Heart left ventricle (tissue), 16 donors: ENCODE measurements around the gene ZFPM1. TPM values are rescaled to one million over a fixed set of nuclear protein-coding genes. Genes with fewer than 3 reads are reported as not detected.

ENCODE experiments used
- ATAC-seq, 4 donors: fragments of 200-7000 bp; cut with Tn5 transposase; one replicate each; pipeline ENCODE4 v1.9.1; 2020 to 2022; ENCODE audit warnings: moderate library complexity in 4 of 4, mild to moderate bottlenecking in 3 of 4, moderate number of reproducible peaks in 1 of 4
- DNase-seq, 5 donors: peaks; one replicate each; pipeline ENCODE4 v3.0.0-alpha.2; 2020
- H3K27ac ChIP-seq, 12 donors: fragments of 200-600 bp; sonication (generic) in 4 of 12; one replicate each; pipeline versions ENCODE4 v1.5.0 to v1.8.0; 2016 to 2022; ENCODE audit warnings: mild to moderate bottlenecking in 2 of 12
- H3K27me3 ChIP-seq, 9 donors: fragments of 200-600 bp; sonication (generic) in 2 of 9; one replicate each; pipeline versions ENCODE4 v1.5.1 to v1.8.0; 2016 to 2022; ENCODE audit warnings: mild to moderate bottlenecking in 3 of 9
- H3K36me3 ChIP-seq, 9 donors: fragments of 200-600 bp; sonication (generic) in 2 of 9; one replicate each; pipeline versions ENCODE4 v1.5.0 to v1.8.0; 2018 to 2022; ENCODE audit warnings: mild to moderate bottlenecking in 2 of 9
- H3K4me1 ChIP-seq, 12 donors: fragments of 200-600 bp; sonication (generic) in 4 of 12; one replicate each; pipeline versions ENCODE4 v1.5.0 to v1.8.0; 2016 to 2022; ENCODE audit warnings: mild to moderate bottlenecking in 3 of 12
- H3K4me3 ChIP-seq, 12 donors: fragments of 200-600 bp; sonication (generic) in 4 of 12; one replicate each; pipeline versions ENCODE4 v1.5.0 to v1.8.0; 2017 to 2022; ENCODE audit warnings: mild to moderate bottlenecking in 9 of 12, moderate library complexity in 4 of 12
- H3K9me3 ChIP-seq, 12 donors: fragments of 200-600 bp; sonication (generic) in 4 of 12; one replicate each; pipeline versions ENCODE4 v1.5.0 to v1.8.0; 2016 to 2022; ENCODE audit warnings: mild to moderate bottlenecking in 1 of 12
- CTCF ChIP-seq, 12 donors: fragments of 200-600 bp; sonication (generic) in 4 of 12; IDR thresholded peaks; one replicate each; pipeline versions ENCODE4 v1.5.0 to v1.8.0; 2018 to 2022; ENCODE audit warnings: antibody characterized with exemption in 12 of 12, mild to moderate bottlenecking in 5 of 12
- POLR2A ChIP-seq, 2 donors: fragments of 450-650 bp; IDR thresholded peaks; one replicate each; pipeline ENCODE4 v1.6.1; 2017; ENCODE audit warnings: antibody characterized with exemption in 2 of 2, mild to moderate bottlenecking in 2 of 2, moderate library complexity in 2 of 2
- WGBS, 4 donors: extraction: QIAGEN DNeasy Blood & Tissue Kit in 2 of 4; methylation state at CpG; one replicate each; pipeline versions ENCODE4 v1.1.5 to v1.1.7; 2013 to 2018; 5-methylcytosine and 5-hydroxymethylcytosine counted together
- intact Hi-C, 10 donors: fragments of 100-400 bp; cut with DNase I; formaldehyde crosslinking; loops; one replicate each; pipeline versions ENCODE4 v1.11.1 to v1.14.2; 2022
- polyA plus RNA-seq, 2 donors: library from polyadenylated mRNA; stranded (reverse); fragments of 200-250 nt; gene quantifications; one replicate each; pipeline ENCODE4 v1.2.3, GENCODE V29; 2013
- total RNA-seq, 9 donors: library from RNA; depleted of rRNA in 2 of 9; stranded (reverse); fragments of >200 nt in 2 of 9; fragmentation: NEBNext Ultra II Directional in 3 of 9; extraction: Animal tissue kit (Norgen Biotek cat#: 25700) in 3 of 9; gene quantifications; one replicate each; pipeline versions ENCODE4 v1.1.0 to v1.2.4, GENCODE V29; 2016 to 2023
- donor health status: ischemic (EF 13 %, LVEDD 7.1; RV severe dilation, severe dysfunction).
- donor health status: healthy with polysubstance abuse.
- donor health status: DM: no; HTN: yes; CAD: no.
- donor health status: DM: no; HTN: no; CAD: no.
- donor health status: ischemic (EF 25% LVEDD 6.9; RV normal size, moderate dysfunction).
- donor health status: ischemic (EF 25% LVEDD 5.7; RV mildly dilated, moderate dysfunction).
- donor health status: healthy.
- donor health status: DM: yes; HTN: yes; CAD: no.
- donor health status: ischemic (EF 35%, LVEDD 5.7; RV mildly dilated, moderate dysfunction).
- donor health status: nonischemic (EF 11% LVEDD 7.7; RV severe dilation, severe dysfunction).
- donor health status: DM: yes; HTN: yes; CAD: no.
- donor health status: PGD.
- donor health status: ischemic (EF 29% LVEDD 5.4; RV normal size, mild dysfunction).
- donor health status: nonischemic (EF 23%, LVEDD 6.1; RV moderate dilation, normal function).

The ZFPM1 gene
- total and polyA plus RNA-seq, 11 donors: 1.3 to 6.3 (median 4.1) TPM

- no peak for ATAC-seq
Measured at GRCh38 chr16:88486398-88487123, 33.5 kb downstream of the ZFPM1 start.

GRCh38 chr16:88487124-88487432 lies 34.0 kb downstream of the ZFPM1 start:
- TF ChIP-seq POLR2A (IDR thresholded peaks at IDR 0.05): no peak
- TF ChIP-seq CTCF (IDR thresholded peaks at IDR 0.05): no peak
- 86 to 93% (median 92%) methylated on average over 2 to 3 of the region's 3 CpGs for WGBS, 4 donors
- H3K4me1 ChIP-seq: no peaks in the 10 kb centered on the region
- DNase-seq (no peak), ATAC-seq (no peak)
- H3K27me3 ChIP-seq: no peaks in the 10 kb centered on the region
- no peak overlapping the region for H3K4me3 ChIP-seq
- H3K9me3 ChIP-seq: no peaks in the 10 kb centered on the region
- H3K36me3 ChIP-seq: peaks cover 0 to 13% (median 0%) of the 10 kb centered on the region in 9 donors
- intact Hi-C loops: no loop called here
- H3K27ac ChIP-seq: no peak overlapping the region

More at GRCh38 chr16:88486398-88487123, 33.5 kb downstream of the ZFPM1 start:
- TF ChIP-seq CTCF (IDR thresholded peaks at IDR 0.05): no peak
- no peak for TF ChIP-seq POLR2A (IDR thresholded peaks at IDR 0.05)
- 93 to 97% (median 96%) methylated on average over 4 to 6 of the region's 6 CpGs for WGBS, 4 donors
- H3K4me1 ChIP-seq: no peaks in the 10 kb centered on the region
- intact Hi-C loops: no loop called here
- H3K27ac ChIP-seq: no peak overlapping the region
- H3K27me3 ChIP-seq: no peaks in the 10 kb centered on the region
- no peaks in the 10 kb centered on the region for H3K9me3 ChIP-seq
- H3K4me3 ChIP-seq: no peak overlapping the region
- DNase-seq: no peak
- peaks cover 0 to 13% (median 0%) of the 10 kb centered on the region in 9 donors for H3K36me3 ChIP-seq

- H3K4me3 ChIP-seq: no peak overlapping the region
- no peaks in the 10 kb centered on the region for H3K9me3 ChIP-seq
- peaks cover 0 to 13% (median 0%) of the 10 kb centered on the region in 9 donors for H3K36me3 ChIP-seq
- no peak for TF ChIP-seq POLR2A (IDR thresholded peaks at IDR 0.05)
- no peak for TF ChIP-seq CTCF (IDR thresholded peaks at IDR 0.05)
- H3K27me3 ChIP-seq: no peaks in the 10 kb centered on the region
- 88 to 93% (median 89%) methylated on average over 52 to 54 of the region's 54 CpGs for WGBS, 4 donors
- no peaks in the 10 kb centered on the region for H3K4me1 ChIP-seq
- DNase-seq (no peak), ATAC-seq (no peak)
- no peak overlapping the region for H3K27ac ChIP-seq
- intact Hi-C loops: no loop called here
Measured at GRCh38 chr16:88487920-88488851, 35.1 kb downstream of the ZFPM1 start.

- H3K4me1 ChIP-seq: no peaks in the 10 kb centered on the region
- intact Hi-C loops: no loop called here
- H3K27ac ChIP-seq: no peak overlapping the region
- ATAC-seq: no peak
- no peaks in the 10 kb centered on the region for H3K9me3 ChIP-seq
- TF ChIP-seq POLR2A (IDR thresholded peaks at IDR 0.05) (no peak), CTCF (IDR thresholded peaks at IDR 0.05) (no peak)
- H3K4me3 ChIP-seq: no peak overlapping the region
- no peak for DNase-seq
- WGBS, 4 donors: 85 to 89% (median 85%) methylated on average over 21 to 24 of the region's 24 CpGs
- H3K36me3 ChIP-seq: peaks cover 0 to 13% (median 0%) of the 10 kb centered on the region in 9 donors
- no peaks in the 10 kb centered on the region for H3K27me3 ChIP-seq
Measured at GRCh38 chr16:88489163-88489741, 36.2 kb downstream of the ZFPM1 start.
